Liver (tissue), 9 donors: ENCODE data around the gene TSPEAR. TPM values are rescaled to one million over a fixed set of nuclear protein-coding genes. Genes with fewer than 3 reads are reported as not detected.

Experiments
- DNase-seq: peaks from one replicate; pipeline ENCODE4 v3.0.0-alpha.2; 2017; ENCODE audit warnings: low spot score
- H3K27ac ChIP-seq, 2 donors: one replicate each; pipeline ENCODE4 v1.7.0; 2013; ENCODE audit warnings: inconsistent platforms in 2 of 2, low read length in 2 of 2, control low read depth in 1 of 2, low read depth in 1 of 2, mild to moderate bottlenecking in 1 of 2
- H3K27me3 ChIP-seq, 4 donors: one replicate each; pipeline versions ENCODE4 v1.6.1 to v1.7.0; 2013; ENCODE audit warnings: low read length in 3 of 4, inconsistent platforms in 1 of 4, mild to moderate bottlenecking in 1 of 4, moderate library complexity in 1 of 4; ENCODE audit not compliant: control insufficient read depth in 4 of 4, insufficient read depth in 4 of 4
- H3K36me3 ChIP-seq, 4 donors: one replicate each; pipeline versions ENCODE4 v1.6.1 to v1.7.0; 2013; ENCODE audit warnings: low read length in 3 of 4, mild to moderate bottlenecking in 3 of 4, low read depth in 1 of 4, moderate library complexity in 1 of 4; ENCODE audit not compliant: control insufficient read depth in 4 of 4, insufficient read depth in 3 of 4
- H3K4me1 ChIP-seq, 4 donors: one replicate each; pipeline versions ENCODE4 v1.6.1 to v1.7.0; 2013; ENCODE audit warnings: low read length in 3 of 4, mild to moderate bottlenecking in 3 of 4, moderate library complexity in 1 of 4; ENCODE audit not compliant: control insufficient read depth in 4 of 4, insufficient read depth in 4 of 4
- H3K4me3 ChIP-seq, 3 donors: one replicate each; pipeline versions ENCODE4 v1.6.1 to v1.7.0; 2013; ENCODE audit warnings: low read length in 3 of 3, control low read depth in 1 of 3, low read depth in 1 of 3, mild to moderate bottlenecking in 1 of 3
- H3K9ac ChIP-seq, 2 donors: one replicate each; pipeline ENCODE4 v1.7.0; 2013; ENCODE audit warnings: low read length in 2 of 2, mild to moderate bottlenecking in 2 of 2, moderate library complexity in 2 of 2, control low read depth in 1 of 2, low read depth in 1 of 2
- H3K9me3 ChIP-seq, 4 donors: one replicate each; pipeline versions ENCODE4 v1.6.1 to v1.7.0; 2013; ENCODE audit warnings: low read length in 3 of 4; ENCODE audit not compliant: control insufficient read depth in 4 of 4
- EGR1 ChIP-seq, 2 donors: IDR thresholded peaks; 2 replicates each; pipeline ENCODE4 v1.6.1; 2016 to 2018; ENCODE audit warnings: antibody characterized with exemption in 2 of 2, low read depth in 2 of 2
- FOXA1 ChIP-seq: IDR thresholded peaks from 2 replicates; pipeline ENCODE4 v1.6.1; 2016; ENCODE audit warnings: antibody characterized with exemption
- FOXA2 ChIP-seq: IDR thresholded peaks from 2 replicates; pipeline ENCODE4 v1.6.1; 2016; ENCODE audit warnings: antibody characterized with exemption
- GABPA ChIP-seq, 2 donors: IDR thresholded peaks in 1 of 2; conservative IDR thresholded peaks in 1 of 2; 2 replicates each; pipeline ENCODE4 v1.6.1; 2016; ENCODE audit warnings: antibody characterized with exemption in 2 of 2, mild to moderate bottlenecking in 1 of 2, moderate library complexity in 1 of 2
- HNF4A ChIP-seq, 2 donors: conservative IDR thresholded peaks; 2 replicates each; pipeline ENCODE4 v1.6.1; 2016; ENCODE audit warnings: antibody characterized with exemption in 2 of 2, mild to moderate bottlenecking in 2 of 2
- HNF4G ChIP-seq: IDR thresholded peaks from 2 replicates; pipeline ENCODE4 v1.6.1; 2016; ENCODE audit warnings: antibody characterized with exemption
- JUND ChIP-seq, 2 donors: IDR thresholded peaks; 2 replicates each; pipeline ENCODE4 v1.6.1; 2016; ENCODE audit warnings: antibody characterized with exemption in 2 of 2
- NR2F2 ChIP-seq: IDR thresholded peaks from 2 replicates; pipeline ENCODE4 v1.6.1; 2016; ENCODE audit warnings: antibody characterized with exemption
- RAD21 ChIP-seq, 2 donors: IDR thresholded peaks; 2 replicates each; pipeline ENCODE4 v1.6.1; 2016; ENCODE audit warnings: antibody characterized with exemption in 2 of 2, mild to moderate bottlenecking in 2 of 2
- RXRA ChIP-seq, 2 donors: IDR thresholded peaks; 2 replicates each; pipeline ENCODE4 v1.6.1; 2017 to 2018; ENCODE audit warnings: antibody characterized with exemption in 2 of 2, mild to moderate bottlenecking in 1 of 2
- SP1 ChIP-seq: IDR thresholded peaks from 2 replicates; pipeline ENCODE4 v1.6.1; 2018; ENCODE audit warnings: antibody characterized with exemption, mild to moderate bottlenecking
- TAF1 ChIP-seq: conservative IDR thresholded peaks from 2 replicates; pipeline ENCODE4 v1.6.1; 2016; ENCODE audit warnings: antibody characterized with exemption, mild to moderate bottlenecking
- YY1 ChIP-seq: IDR thresholded peaks from 2 replicates; pipeline ENCODE4 v1.6.1; 2016; ENCODE audit warnings: antibody characterized with exemption, mild to moderate bottlenecking
- WGBS: extraction: QIAGEN DNeasy Blood & Tissue Kit; methylation state at CpG from one replicate; pipeline ENCODE4 v1.1.7; 2013; 5-methylcytosine and 5-hydroxymethylcytosine counted together
- polyA plus RNA-seq, 2 donors: library from polyadenylated mRNA; stranded (reverse) in 1 of 2; unstranded in 1 of 2; fragments of 200-250 nt in 1 of 2; fragments of >200 nt in 1 of 2; fragmentation: Nextera tagmentation in 1 of 2; extraction: Ambion mirVana in 1 of 2; gene quantifications; one replicate each; pipeline versions ENCODE4 v1.2.1 to v1.2.3, GENCODE V29; 2013 to 2015
- total RNA-seq, 2 donors: library from RNA; depleted of rRNA; stranded (reverse); fragments of >200 nt; gene quantifications; one replicate each; pipeline ENCODE4 v1.2.3, GENCODE V29; 2014
- TF ChIP-seq, protein P1 (sequence below): IDR thresholded peaks from 2 replicates; pipeline ENCODE4 v1.6.1; 2016; ENCODE audit warnings: antibody characterized with exemption, mild to moderate bottlenecking
- TF ChIP-seq, protein P2 (sequence below): IDR thresholded peaks from 2 replicates; pipeline ENCODE4 v1.6.1; 2016; ENCODE audit warnings: antibody characterized with exemption
- TF ChIP-seq, protein P3 (sequence below): IDR thresholded peaks from 2 replicates; pipeline ENCODE4 v1.6.1; 2016; ENCODE audit warnings: antibody characterized with exemption
- TF ChIP-seq, protein P4 (sequence below): fragments of 150-350 bp; IDR thresholded peaks from 2 replicates; pipeline ENCODE4 v1.5.1; 2017; ENCODE audit warnings: improper control_type of control experiment, low read depth, low read length; ENCODE audit not compliant: missing input control
- TF ChIP-seq, protein P5 (sequence below): IDR thresholded peaks from 2 replicates; pipeline ENCODE4 v1.6.1; 2016; ENCODE audit warnings: antibody characterized with exemption
- donor health status: healthy.
- donor health status: healthy.
- donor health status: healthy.
- donor health status: healthy.
- donor health status: healthy.

The TSPEAR gene
- total and polyA plus RNA-seq, 4 donors, result under 0.01 to 0.14 (median 0.01) TPM; not detected in 1

DNA sequence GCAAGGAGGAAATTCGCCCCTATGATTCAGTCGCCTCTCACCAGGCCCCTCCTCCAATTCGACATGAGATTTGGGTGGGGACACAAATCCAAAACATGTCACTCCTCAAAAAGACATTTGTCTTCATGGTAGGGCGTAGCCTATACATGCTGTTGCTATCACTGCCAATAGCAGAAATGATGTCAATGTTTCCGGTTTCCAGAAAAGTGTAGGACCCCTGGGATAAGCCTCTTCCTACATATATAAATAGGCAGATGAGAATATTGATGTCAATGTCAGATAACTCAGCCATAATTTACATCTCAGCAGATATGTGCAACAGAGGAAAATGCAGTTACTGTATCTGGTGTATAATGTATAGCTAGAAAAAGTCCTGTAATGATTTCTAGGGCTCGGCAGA lies 239.4 kb downstream of the TSPEAR start:
- no peaks in the 10 kb centered on the region for H3K36me3 ChIP-seq
- no peak overlapping the region for H3K9ac ChIP-seq
- H3K4me3 ChIP-seq, result no peak overlapping the region
- 94% methylated on average over 6 of the region's 6 CpGs for WGBS
- no peak overlapping the region for H3K27ac ChIP-seq
- no peak for DNase-seq
- TF ChIP-seq NR2F2, result no peak
- no peak for TF ChIP-seq EGR1 (IDR thresholded peaks at IDR 0.05; ENCODE audit: low read depth in 2 of 2)
- no peak for TF ChIP-seq HNF4A (conservative IDR thresholded peaks at IDR 0.05)
- no peak for TF ChIP-seq FOXA1
- TF ChIP-seq GABPA (IDR thresholded peaks at IDR 0.05 in 1 of 2, conservative IDR thresholded peaks at IDR 0.05 in 1 of 2), result no peak
- TF ChIP-seq, protein P1, sequence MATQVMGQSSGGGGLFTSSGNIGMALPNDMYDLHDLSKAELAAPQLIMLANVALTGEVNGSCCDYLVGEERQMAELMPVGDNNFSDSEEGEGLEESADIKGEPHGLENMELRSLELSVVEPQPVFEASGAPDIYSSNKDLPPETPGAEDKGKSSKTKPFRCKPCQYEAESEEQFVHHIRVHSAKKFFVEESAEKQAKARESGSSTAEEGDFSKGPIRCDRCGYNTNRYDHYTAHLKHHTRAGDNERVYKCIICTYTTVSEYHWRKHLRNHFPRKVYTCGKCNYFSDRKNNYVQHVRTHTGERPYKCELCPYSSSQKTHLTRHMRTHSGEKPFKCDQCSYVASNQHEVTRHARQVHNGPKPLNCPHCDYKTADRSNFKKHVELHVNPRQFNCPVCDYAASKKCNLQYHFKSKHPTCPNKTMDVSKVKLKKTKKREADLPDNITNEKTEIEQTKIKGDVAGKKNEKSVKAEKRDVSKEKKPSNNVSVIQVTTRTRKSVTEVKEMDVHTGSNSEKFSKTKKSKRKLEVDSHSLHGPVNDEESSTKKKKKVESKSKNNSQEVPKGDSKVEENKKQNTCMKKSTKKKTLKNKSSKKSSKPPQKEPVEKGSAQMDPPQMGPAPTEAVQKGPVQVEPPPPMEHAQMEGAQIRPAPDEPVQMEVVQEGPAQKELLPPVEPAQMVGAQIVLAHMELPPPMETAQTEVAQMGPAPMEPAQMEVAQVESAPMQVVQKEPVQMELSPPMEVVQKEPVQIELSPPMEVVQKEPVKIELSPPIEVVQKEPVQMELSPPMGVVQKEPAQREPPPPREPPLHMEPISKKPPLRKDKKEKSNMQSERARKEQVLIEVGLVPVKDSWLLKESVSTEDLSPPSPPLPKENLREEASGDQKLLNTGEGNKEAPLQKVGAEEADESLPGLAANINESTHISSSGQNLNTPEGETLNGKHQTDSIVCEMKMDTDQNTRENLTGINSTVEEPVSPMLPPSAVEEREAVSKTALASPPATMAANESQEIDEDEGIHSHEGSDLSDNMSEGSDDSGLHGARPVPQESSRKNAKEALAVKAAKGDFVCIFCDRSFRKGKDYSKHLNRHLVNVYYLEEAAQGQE, result no peak
- no peak for TF ChIP-seq RXRA (IDR thresholded peaks at IDR 0.05)
- no peak for TF ChIP-seq TAF1
- TF ChIP-seq RAD21 (IDR thresholded peaks at IDR 0.05), result no peak
- TF ChIP-seq YY1, result no peak
- TF ChIP-seq, protein P2, sequence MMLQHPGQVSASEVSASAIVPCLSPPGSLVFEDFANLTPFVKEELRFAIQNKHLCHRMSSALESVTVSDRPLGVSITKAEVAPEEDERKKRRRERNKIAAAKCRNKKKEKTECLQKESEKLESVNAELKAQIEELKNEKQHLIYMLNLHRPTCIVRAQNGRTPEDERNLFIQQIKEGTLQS, result no peak
- TF ChIP-seq JUND (IDR thresholded peaks at IDR 0.05), result no peak
- no peak for TF ChIP-seq FOXA2
- no peak for TF ChIP-seq HNF4G
- TF ChIP-seq, protein P3, sequence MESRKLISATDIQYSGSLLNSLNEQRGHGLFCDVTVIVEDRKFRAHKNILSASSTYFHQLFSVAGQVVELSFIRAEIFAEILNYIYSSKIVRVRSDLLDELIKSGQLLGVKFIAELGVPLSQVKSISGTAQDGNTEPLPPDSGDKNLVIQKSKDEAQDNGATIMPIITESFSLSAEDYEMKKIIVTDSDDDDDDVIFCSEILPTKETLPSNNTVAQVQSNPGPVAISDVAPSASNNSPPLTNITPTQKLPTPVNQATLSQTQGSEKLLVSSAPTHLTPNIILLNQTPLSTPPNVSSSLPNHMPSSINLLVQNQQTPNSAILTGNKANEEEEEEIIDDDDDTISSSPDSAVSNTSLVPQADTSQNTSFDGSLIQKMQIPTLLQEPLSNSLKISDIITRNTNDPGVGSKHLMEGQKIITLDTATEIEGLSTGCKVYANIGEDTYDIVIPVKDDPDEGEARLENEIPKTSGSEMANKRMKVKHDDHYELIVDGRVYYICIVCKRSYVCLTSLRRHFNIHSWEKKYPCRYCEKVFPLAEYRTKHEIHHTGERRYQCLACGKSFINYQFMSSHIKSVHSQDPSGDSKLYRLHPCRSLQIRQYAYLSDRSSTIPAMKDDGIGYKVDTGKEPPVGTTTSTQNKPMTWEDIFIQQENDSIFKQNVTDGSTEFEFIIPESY, result no peak
- no peak for TF ChIP-seq SP1
- TF ChIP-seq, protein P4, sequence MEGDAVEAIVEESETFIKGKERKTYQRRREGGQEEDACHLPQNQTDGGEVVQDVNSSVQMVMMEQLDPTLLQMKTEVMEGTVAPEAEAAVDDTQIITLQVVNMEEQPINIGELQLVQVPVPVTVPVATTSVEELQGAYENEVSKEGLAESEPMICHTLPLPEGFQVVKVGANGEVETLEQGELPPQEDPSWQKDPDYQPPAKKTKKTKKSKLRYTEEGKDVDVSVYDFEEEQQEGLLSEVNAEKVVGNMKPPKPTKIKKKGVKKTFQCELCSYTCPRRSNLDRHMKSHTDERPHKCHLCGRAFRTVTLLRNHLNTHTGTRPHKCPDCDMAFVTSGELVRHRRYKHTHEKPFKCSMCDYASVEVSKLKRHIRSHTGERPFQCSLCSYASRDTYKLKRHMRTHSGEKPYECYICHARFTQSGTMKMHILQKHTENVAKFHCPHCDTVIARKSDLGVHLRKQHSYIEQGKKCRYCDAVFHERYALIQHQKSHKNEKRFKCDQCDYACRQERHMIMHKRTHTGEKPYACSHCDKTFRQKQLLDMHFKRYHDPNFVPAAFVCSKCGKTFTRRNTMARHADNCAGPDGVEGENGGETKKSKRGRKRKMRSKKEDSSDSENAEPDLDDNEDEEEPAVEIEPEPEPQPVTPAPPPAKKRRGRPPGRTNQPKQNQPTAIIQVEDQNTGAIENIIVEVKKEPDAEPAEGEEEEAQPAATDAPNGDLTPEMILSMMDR, result no peak
- H3K4me1 ChIP-seq, result peaks cover 6 to 13% (median 12%) of the 10 kb centered on the region in 4 donors
- H3K27me3 ChIP-seq, result no peaks in the 10 kb centered on the region
- H3K9me3 ChIP-seq, result no peaks in the 10 kb centered on the region

DNA sequence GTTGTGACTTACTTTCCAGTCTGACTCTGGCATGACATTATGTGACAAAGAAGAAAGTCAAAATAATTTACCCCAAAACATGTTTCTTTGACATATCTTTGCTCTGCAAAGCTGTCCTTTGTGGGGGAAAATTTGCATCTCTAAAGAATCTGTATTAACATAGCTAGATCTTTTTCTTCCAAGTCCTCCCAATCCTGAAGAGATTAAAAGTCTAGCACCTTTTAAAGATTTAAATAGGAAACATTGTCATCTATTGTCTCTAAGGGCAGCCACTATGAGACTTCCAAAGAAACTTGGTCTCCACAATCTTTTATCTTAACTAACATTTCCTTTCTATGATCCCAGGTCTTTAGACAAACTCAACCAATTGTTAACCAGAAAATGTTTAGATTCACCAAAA lies 240.0 kb downstream of the TSPEAR start:
- no peaks in the 10 kb centered on the region for H3K27me3 ChIP-seq
- no peaks in the 10 kb centered on the region for H3K36me3 ChIP-seq
- TF ChIP-seq, protein P3, result no peak
- TF ChIP-seq RXRA (IDR thresholded peaks at IDR 0.05) (no peak), HNF4G (no peak), SP1 (no peak), NR2F2 (no peak), EGR1 (IDR thresholded peaks at IDR 0.05; ENCODE audit: low read depth in 2 of 2) (no peak), FOXA2 (no peak), GABPA (IDR thresholded peaks at IDR 0.05 in 1 of 2, conservative IDR thresholded peaks at IDR 0.05 in 1 of 2) (no peak), FOXA1 (no peak), TAF1 (no peak)
- TF ChIP-seq, protein P2, result no peak
- TF ChIP-seq, protein P5, sequence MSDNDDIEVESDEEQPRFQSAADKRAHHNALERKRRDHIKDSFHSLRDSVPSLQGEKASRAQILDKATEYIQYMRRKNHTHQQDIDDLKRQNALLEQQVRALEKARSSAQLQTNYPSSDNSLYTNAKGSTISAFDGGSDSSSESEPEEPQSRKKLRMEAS, result no peak
- TF ChIP-seq, protein P4, result no peak
- no peaks in the 10 kb centered on the region for H3K9me3 ChIP-seq
- peaks cover 6 to 14% (median 13%) of the 10 kb centered on the region in 4 donors for H3K4me1 ChIP-seq
- H3K4me3 ChIP-seq, result no peak overlapping the region
- DNase-seq, result no peak
- no peak overlapping the region for H3K9ac ChIP-seq
- H3K27ac ChIP-seq, result no peak overlapping the region
